HG03095 (cell line): ENCODE results near the gene C12orf76.

Source experiments
- ATAC-seq: cut with Tn5 transposase; IDR thresholded peaks from one replicate; pipeline ENCODE4 v1.9.1; 2021; ENCODE audit warnings: moderate library complexity; ENCODE audit not compliant: unreplicated experiment

C12orf76 gene

GRCh38 chr12:109997393-109997792, 50.9 kb downstream of the C12orf76 start:
- no peak for ATAC-seq

DNA sequence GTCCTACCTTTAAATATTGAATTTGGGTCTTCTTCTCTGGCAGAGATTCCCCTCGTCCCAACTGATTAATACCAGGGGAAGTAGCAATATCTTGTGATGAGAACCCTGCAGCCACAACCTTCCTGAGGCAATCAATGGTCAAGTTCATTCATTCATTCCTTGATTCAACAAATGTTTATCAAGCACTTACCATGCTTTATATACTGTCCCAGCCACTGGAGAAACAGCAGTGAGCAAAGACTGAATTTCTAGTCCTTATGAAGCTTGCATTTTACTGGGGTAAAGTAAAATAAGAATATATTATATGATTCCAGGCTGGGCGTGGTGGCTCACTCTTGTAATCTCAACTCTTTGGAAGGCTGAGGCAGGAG, 51.9 kb downstream of the C12orf76 start:
- no peak for ATAC-seq

- peak; percentile 50 for ATAC-seq
Observed at GRCh38 chr12:109995686-109996482, 52.4 kb downstream of the C12orf76 start, which contains the start of gene GIT2. TSS of gene GIT2 (minus strand) at chr12:109996368. CDS start at chr12:109996224, 144 bp downstream.

GRCh38 chr12:109995361-109995685, 53.0 kb downstream of the C12orf76 start:
- ATAC-seq: no peak

DNA sequence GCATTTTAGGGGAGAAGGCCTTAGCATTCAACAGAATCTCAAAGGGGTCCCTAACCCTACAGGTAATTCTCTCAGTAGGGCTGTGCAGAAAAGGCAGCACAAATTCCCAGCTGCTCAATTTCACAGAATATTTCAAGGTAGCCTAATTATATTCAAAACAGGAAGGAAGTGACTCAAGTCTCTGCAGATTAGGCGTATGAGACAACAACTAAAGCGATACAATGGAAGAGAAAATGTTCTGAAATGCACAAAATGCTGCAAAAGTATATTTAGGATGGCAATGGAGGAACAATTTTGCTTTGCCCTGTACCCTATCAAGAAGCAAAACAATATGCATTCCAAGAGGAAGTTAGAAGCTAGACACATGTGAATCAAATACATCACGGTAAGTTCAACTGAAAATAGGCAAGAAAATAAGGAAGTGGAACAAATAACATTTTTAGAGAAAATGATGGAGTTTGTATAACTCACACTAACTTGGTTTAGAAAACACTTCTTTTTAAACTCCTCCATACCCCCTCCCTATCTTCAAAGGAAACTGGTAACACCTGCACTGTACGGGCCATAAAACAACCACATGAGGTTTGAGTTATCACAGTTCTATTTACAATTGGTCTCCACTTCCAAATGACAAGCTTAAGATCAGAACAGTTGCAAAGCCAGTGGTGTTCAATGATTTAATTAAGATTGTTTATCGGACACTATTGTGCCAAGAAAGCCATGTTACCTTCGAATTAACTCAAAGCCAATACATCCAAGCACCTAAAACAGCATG, 53.7 kb downstream of the C12orf76 start:
- ATAC-seq: no peak

DNA sequence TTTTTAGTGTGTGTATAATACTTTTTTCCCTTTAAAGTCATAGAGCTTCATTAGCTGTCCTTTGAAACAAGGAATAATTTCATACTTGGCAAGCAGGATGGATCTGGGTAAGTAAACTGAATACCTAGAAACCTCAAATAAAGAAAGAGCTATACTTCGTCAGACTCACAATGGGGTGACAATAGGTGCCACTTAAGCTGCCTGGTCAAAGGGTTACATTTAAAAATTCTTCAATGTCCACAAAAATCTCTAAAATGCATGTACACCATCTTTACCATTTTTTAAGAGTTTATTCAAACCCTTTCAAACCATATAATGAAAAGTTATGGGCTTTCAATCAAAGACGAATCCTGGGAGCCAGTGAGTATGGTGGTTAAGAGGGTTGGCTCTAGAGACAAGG, 55.2 kb downstream of the C12orf76 start:
- ATAC-seq: no peak

GRCh38 chr12:109991586-109991985, 56.7 kb downstream of the C12orf76 start:
- no peak for ATAC-seq
